ENCODE results near the gene HMGXB3. TPM values are rescaled to one million over a fixed set of nuclear protein-coding genes. Genes with fewer than 3 reads are reported as not detected.

The HMGXB3 gene
- total and polyA plus RNA-seq, 2 of the 13 experiments (the other 11 are each of a cell fraction or from before 2014, with no cell fraction given), result 18.8 to 23.8 TPM

- TF ChIP-seq ZNF407 (CRISPR knock-in tag; IDR thresholded peaks at IDR 0.05; ENCODE audit: not compliant biosample characterization) (peak; percentile 94), ZNF33A (CRISPR knock-in tag; IDR thresholded peaks at IDR 0.05; ENCODE audit: borderline replicate concordance) (peak; percentile 56; the same call in 1 of the 2 replicates), FOXO1 (CRISPR knock-in tag; IDR thresholded peaks at IDR 0.05) (peak; percentile 24; the same call in 1 of the 2 replicates), FOXO4 (CRISPR knock-in tag; conservative IDR thresholded peaks at IDR 0.05) (no peak), HDAC6 (IDR thresholded peaks at IDR 0.05; ENCODE audit: low read depth, low read length) (no peak), ZNF160 (CRISPR knock-in tag; IDR thresholded peaks at IDR 0.05) (peak; percentile 64; the same call in 1 of the 2 replicates), HBP1 (CRISPR knock-in tag; IDR thresholded peaks at IDR 0.05; ENCODE audit: low read depth) (peak; percentile 30; the same call in 1 of the 2 replicates), MXI1 (IDR thresholded peaks at IDR 0.05; ENCODE audit: borderline replicate concordance, low read depth, low read length) (no peak; the same call in 2 of the 3 replicates), HMG20B (CRISPR knock-in tag; conservative IDR thresholded peaks at IDR 0.05) (no peak), ZNF792 (CRISPR knock-in tag; IDR thresholded peaks at IDR 0.05) (peak; percentile 16; the same call in 1 of the 2 replicates), ZNF572 (CRISPR knock-in tag; IDR thresholded peaks at IDR 0.05) (peak; percentile 54; the same call in 1 of the 2 replicates), GABPA (IDR thresholded peaks at IDR 0.05; ENCODE audit: low read depth, low read length) (peak; percentile 37; the same call in 1 of the 2 replicates), GABPA (CRISPR knock-in tag; IDR thresholded peaks at IDR 0.05; ENCODE audit: low read depth) (peak; percentile 70)
These were observed 40.0 kb upstream of the HMGXB3 start, which contains the start of gene SLC26A2 (continued) for GRCh38 chr5:149960272-149961185.
